Stimulated activated CD8-positive, alpha-beta memory T cell treated with anti-CD3 and anti-CD28 coated beads, Interleukin-7, amount 100 ng/mL, for 1 hour (primary cell): Measurements from ENCODE around the gene UBE4A.

Source experiments
- DNase-seq, 2 donors: peaks; one replicate each; pipeline ENCODE4 v3.0.0-alpha.2; 2020; ENCODE audit warnings: low read depth in 2 of 2

UBE4A gene

DNA sequence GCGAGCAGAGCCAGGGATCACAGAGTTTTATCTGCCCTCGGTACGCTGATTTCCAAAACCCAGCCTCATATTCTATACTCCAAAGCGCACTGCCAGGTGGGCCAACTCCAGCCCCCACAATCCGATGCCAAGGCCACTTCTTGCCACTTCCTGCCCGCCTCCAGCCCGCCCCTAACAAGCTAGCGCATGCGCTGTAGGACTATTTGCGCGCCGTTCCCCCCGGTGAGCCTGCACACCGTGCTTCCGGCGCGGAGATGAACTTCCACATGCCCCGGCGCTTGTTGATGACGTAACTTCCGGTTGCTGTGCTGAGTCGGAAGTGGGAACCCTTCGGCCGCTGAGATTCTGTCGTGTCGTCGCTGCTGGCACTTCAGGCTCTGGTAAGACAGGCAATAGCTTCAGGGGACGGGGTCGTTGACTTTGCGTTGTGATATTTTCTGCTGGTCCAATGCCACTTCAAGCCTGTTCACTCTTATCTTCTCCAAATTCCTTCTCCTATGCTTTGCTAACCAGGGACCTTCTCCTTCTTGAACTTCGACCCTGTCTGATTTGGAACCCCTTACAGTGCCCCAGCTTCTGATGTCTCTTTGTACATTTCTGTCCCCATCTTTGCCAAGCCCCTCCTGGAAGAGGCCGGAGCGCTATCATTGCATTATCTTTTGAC lies at the start of gene UBE4A:
UBE4A (plus strand) TSS at position 306 of the 664 bp plus-strand sequence. CDS start 5,481 bp downstream, outside the sequence.
- peak; percentile 94 to 98 for DNase-seq

DNA sequence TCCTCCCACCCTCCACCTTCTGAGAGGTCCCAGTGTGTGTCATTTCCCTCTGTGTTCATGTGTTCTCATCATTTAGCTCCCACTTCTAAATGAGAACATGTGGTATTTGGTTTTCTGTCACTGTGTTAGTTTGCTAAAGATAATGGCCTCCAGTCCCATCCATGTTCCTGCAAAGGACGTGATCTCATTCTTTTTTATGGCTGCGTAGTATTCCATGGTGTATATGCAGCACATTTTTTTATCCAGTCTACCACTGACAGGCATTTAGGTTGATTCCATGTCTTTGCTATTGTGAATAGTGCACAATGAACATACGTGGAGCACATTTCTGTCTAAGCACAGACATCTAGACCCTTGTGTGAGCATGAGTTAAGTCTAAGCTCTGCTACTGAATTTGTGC lies 49.1 kb upstream of the UBE4A start:
- no peak for DNase-seq

DNA sequence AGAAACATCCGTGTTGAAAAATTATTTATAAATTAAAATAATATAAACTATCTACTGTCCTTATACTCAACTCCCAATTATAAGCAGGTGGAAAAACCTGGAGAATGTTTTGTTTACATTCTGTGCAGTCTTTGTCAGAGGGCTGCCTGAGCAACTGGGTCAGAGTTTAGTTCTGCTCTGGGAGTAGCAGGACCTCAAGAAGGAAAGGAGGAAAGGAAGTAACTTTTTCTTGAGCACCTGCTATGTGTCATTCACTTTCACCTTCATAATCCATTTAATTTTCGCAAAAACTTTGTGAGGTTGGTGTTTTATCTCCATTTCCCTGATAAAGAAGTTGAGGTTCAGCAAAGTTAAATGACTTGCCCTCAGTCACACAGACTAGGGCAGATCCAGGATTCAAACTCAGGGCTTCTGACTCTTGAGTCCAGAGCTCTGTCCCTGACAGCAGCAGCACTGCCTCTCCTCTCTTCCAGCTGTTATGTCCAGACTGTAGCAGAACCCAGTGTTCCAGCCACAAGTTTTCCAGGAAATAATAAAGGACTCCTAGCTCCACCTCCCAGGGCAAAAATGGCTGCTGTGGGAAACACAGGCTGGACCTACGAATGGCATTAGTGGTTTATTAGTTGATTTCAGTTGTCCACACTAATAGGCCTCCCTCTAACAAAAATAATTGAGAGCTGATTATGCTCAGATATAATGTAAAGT lies 48.5 kb upstream of the UBE4A start:
- DNase-seq: no peak

DNA sequence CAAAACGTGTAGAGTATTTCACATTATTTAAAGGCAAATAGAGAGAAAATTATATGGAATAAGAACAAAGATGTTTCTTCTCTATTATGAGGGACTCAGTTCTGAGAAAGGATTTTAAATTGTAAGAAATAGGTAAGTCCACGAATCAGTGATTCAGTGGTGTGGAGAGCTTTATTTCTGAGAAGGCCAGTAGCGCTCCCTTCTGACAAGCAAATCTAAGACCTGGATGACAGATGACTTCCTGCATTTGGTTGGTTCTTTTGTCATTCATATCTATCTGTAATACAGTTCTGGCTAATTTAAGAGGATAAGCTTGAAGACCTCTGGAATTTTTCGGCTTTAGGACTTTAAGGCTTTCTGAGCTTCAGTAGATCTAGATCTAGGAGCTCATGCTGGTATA lies 47.9 kb upstream of the UBE4A start:
- DNase-seq: no peak

DNA sequence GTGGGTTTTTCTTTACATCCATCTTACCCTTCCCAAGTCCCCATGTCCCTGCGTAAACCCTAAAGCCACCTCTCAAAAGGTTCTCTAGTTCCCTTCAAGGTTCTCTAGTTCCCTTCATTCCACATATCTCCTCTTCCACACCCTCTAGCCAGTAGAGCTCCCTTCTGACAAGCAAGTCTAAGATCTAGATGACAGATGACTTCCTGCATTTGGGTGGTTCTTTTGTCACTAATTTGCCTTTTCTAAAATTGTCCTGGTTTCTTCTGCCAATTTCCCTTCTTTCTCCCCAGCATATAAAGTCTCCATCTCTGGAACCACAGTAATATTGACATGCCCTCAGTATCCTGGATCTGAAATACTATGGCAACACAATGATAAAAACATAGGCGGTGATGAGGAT lies 47.1 kb upstream of the UBE4A start:
- DNase-seq: no peak

DNA sequence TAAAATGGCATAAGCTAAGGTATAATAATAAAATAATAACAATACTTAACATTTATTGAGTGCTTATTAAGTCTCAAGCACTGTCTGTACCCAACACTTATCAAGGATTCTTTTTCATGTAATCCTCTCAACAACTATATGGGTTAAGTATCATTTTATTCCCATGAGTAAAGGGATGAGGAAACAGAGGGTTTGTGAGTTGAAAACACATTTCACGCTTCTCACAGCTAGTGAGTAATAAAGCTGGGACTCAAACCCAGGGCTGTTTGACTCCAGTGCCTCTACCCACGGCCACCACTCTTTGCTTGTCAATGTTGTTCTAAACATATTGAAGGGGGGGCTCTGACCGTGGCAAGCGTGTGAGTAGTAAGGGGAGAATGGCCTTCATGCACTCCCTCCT lies 46.2 kb upstream of the UBE4A start:
- DNase-seq: no peak

- no peak for DNase-seq
Measured at GRCh38 chr11:118314988-118315411, 44.4 kb upstream of the UBE4A start.

GRCh38 chr11:118318124-118318523 lies 41.3 kb upstream of the UBE4A start:
- no peak for DNase-seq

- no peak for DNase-seq
Measured at GRCh38 chr11:118318581-118319336, 40.6 kb upstream of the UBE4A start.

DNA sequence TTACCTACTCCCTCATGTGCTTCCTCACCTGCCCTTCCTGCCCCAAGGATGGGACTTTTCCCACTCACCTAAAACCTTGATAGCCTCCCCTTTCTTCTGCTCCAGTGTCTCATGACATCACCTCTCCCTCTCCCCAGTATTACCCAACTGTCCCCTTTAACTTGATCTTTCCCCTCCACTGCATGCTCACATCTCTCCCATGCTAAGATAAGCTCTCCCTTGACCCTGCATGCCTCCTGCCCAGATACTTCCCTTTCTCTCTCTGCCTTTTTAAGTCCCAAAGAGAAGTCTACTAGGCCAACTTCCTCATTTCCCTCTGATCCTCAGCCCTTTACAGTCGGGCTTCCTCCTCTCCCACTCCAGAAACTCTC lies 40.1 kb upstream of the UBE4A start:
- DNase-seq: no peak

DNA sequence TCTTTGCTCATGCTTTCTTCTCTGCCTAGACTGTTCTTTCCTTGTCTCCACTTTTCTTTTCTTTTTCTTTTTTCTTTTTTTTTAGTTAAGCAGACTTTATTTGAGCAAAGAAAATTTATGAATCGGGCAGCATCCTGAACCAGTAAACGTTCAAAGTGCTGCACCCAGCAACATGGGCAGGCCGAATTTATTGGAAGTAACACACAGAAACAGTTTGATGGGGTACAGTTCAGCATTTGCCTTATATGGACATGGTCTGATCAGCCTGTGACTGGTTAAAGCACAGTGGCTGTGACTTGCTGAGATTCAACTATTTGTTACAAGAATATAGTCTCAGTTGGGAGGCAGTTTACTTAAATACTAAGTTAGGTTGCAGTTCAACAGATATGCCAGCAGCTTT lies 38.9 kb upstream of the UBE4A start:
- DNase-seq: no peak

- DNase-seq: no peak
Measured at GRCh38 chr11:118321386-118322082, 37.9 kb upstream of the UBE4A start.

GRCh38 chr11:118322721-118323120 lies 36.7 kb upstream of the UBE4A start:
- no peak for DNase-seq

- no peak for DNase-seq
Measured at GRCh38 chr11:118325283-118325682, 34.1 kb upstream of the UBE4A start.

GRCh38 chr11:118328745-118329144 lies 30.7 kb upstream of the UBE4A start:
- DNase-seq: no peak

DNA sequence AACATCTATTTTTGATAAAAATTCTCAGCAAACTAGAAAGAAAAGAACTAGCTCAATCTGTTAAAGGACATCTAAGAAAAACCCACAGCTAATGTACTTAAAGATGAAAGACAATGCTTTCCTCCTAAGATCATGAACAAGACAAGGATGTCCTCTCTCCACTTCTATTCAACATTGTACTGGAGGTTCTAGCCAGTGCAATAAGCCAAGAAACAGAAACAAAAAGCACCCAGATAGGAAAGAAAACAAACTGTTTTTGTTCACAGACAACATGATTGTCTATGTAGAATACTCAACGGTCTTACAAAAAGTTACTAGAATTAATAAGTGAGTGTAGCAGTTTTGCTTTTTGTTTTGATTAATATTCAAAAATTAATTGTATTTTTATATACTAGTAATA lies 24.7 kb upstream of the UBE4A start:
- no peak for DNase-seq

- peak; percentile 75 to 79 for DNase-seq
Measured at GRCh38 chr11:118338637-118339061, 20.8 kb upstream of the UBE4A start.

GRCh38 chr11:118339281-118339961 lies 20.0 kb upstream of the UBE4A start:
- no peak for DNase-seq

DNA sequence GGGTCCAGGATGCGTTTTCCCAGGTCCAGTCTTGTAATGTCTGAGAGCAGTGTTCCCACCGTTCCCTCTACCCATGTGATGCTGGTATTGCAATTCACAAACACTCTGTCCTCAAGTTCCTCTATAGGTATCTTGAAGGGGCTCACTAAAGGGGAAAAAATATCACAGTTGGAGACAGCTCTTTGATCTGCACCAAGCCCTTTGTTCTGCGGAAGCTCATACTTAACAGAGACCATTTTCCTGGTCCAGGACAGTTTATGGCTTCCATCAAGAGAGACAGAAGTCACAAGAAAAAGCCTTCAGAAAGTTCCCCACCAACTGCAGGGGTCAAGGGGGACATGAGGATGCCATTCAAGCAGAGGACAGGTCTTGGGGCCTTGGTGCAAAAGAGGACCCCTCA lies 19.0 kb upstream of the UBE4A start:
- no peak for DNase-seq

- DNase-seq: no peak
Measured at GRCh38 chr11:118341261-118341660, 18.1 kb upstream of the UBE4A start.

- no peak for DNase-seq
Measured at GRCh38 chr11:118341815-118342489, 17.4 kb upstream of the UBE4A start.
